ENCODE data around the gene RBM20. TPM values are rescaled to one million over a fixed set of nuclear protein-coding genes. Genes with fewer than 3 reads are reported as not detected.

RBM20 gene
- polyA plus RNA-seq, 2 of the 4 experiments (the other 2 are of a cell fraction) = 1.5 to 1.8 TPM

- Histone ChIP-seq H3K4me3 (no peak overlapping the region), H3K4me1 (no peaks in the 10 kb centered on the region), H3K9me3 (peaks cover 6% of the 10 kb centered on the region; the same call in 2 of the 3 replicates), H3K27ac (no peak overlapping the region), H3K4me2 (no peak overlapping the region)
- ATAC-seq (no peak), FAIRE-seq (no peak), DNase-seq (ENCODE audit: low read depth in 1 of 2, low spot score in 1 of 2) (no peak)
- ChIA-PET CTCF (interaction anchor here (1.3 kb wide), 1 partner anchor 26 kb away, joined by 3 read pairs; no protein-coding TSS in a partner anchor), POLR2A (no interaction called here)
- no peak for TF ChIP-seq EHMT2 (IDR thresholded peaks at IDR 0.05; ENCODE audit: low read depth)
- no peak for TF ChIP-seq KDM5A (IDR thresholded peaks at IDR 0.05)
- no peak for TF ChIP-seq CBX8 (IDR thresholded peaks at IDR 0.05)
- TF ChIP-seq ZC3H11A (IDR thresholded peaks at IDR 0.05) = no peak
- TF ChIP-seq CEBPB (IDR thresholded peaks at IDR 0.05) = no peak
- no peak for TF ChIP-seq HDAC2 (IDR thresholded peaks at IDR 0.05)
- no peak for TF ChIP-seq CHD4 (IDR thresholded peaks at IDR 0.05; ENCODE audit: borderline replicate concordance)
- TF ChIP-seq MAZ (IDR thresholded peaks at IDR 0.05; ENCODE audit: borderline replicate concordance, low read depth, low read length) = no peak
- TF ChIP-seq FOSB (CRISPR knock-in tag; IDR thresholded peaks at IDR 0.05) = no peak
- no peak for TF ChIP-seq RARB (CRISPR knock-in tag; IDR thresholded peaks at IDR 0.05)
- TF ChIP-seq RAD21 (conservative IDR thresholded peaks at IDR 0.05 in 1 of 2, IDR thresholded peaks at IDR 0.05 in 1 of 2) = no peak
- 41% methylated on average over 2 of the region's 2 CpGs for WGBS (ENCODE audit: missing lambda C conversion rate)
Measured at GRCh38 chr10:110695539-110695886, 51.4 kb downstream of the RBM20 start.

DNA sequence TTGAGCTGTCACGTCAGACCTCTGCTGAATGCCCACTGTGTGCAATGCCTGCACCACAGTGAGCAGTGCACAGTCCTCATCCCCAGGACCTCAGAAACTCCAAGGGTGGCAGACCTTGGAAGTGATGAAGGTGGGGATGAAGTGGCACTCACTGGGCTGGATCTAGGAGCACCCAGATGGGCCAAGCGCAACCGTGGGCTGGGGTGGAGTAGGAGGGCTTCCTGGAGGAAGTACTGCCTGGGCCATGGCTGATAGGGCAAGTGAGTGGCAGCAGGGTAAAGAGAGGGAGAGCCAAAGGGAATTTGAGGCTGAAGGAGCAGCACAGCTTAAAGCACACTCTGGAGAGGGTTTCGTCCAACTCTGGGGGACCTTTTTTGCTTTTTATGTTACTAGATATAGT, 52.3 kb downstream of the RBM20 start:
- Histone ChIP-seq H3K9me3 (peaks cover 6% of the 10 kb centered on the region; the same call in 2 of the 3 replicates), H3K4me1 (no peaks in the 10 kb centered on the region), H3K4me3 (no peak overlapping the region), H3K27ac (no peak overlapping the region), H3K4me2 (no peak overlapping the region)
- ChIA-PET POLR2A (no interaction called here), CTCF (interaction anchor here (1.3 kb wide), 1 partner anchor 27 kb away, joined by 3 read pairs; no protein-coding TSS in a partner anchor)
- FAIRE-seq (no peak), DNase-seq (ENCODE audit: low read depth in 1 of 2, low spot score in 1 of 2) (no peak), ATAC-seq (no peak)
- 62% methylated on average over 4 of the region's 4 CpGs for WGBS (ENCODE audit: missing lambda C conversion rate)
- TF ChIP-seq POLR2AphosphoS2 (conservative IDR thresholded peaks at IDR 0.05; ENCODE audit: low read length) (no peak), HDAC2 (IDR thresholded peaks at IDR 0.05) (no peak), CEBPB (IDR thresholded peaks at IDR 0.05) (no peak), GATA3 (IDR thresholded peaks at IDR 0.05; ENCODE audit: borderline replicate concordance) (no peak), SMC3 (IDR thresholded peaks at IDR 0.05) (no peak), FOSB (CRISPR knock-in tag; IDR thresholded peaks at IDR 0.05) (no peak), PHF8 (IDR thresholded peaks at IDR 0.05; ENCODE audit: borderline replicate concordance, low read depth) (no peak), HOXB13 (CRISPR knock-in tag; IDR thresholded peaks at IDR 0.05; ENCODE audit: low read depth) (no peak), HOXA7 (CRISPR knock-in tag; IDR thresholded peaks at IDR 0.05) (no peak), JUN (IDR thresholded peaks at IDR 0.05) (no peak), KDM5A (IDR thresholded peaks at IDR 0.05) (no peak), ZFP36 (IDR thresholded peaks at IDR 0.05; ENCODE audit: borderline replicate concordance, partially characterized antibody) (no peak)
- TF ChIP-seq, protein P1, sequence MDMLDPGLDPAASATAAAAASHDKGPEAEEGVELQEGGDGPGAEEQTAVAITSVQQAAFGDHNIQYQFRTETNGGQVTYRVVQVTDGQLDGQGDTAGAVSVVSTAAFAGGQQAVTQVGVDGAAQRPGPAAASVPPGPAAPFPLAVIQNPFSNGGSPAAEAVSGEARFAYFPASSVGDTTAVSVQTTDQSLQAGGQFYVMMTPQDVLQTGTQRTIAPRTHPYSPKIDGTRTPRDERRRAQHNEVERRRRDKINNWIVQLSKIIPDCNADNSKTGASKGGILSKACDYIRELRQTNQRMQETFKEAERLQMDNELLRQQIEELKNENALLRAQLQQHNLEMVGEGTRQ (IDR thresholded peaks at IDR 0.05) = no peak

DNA sequence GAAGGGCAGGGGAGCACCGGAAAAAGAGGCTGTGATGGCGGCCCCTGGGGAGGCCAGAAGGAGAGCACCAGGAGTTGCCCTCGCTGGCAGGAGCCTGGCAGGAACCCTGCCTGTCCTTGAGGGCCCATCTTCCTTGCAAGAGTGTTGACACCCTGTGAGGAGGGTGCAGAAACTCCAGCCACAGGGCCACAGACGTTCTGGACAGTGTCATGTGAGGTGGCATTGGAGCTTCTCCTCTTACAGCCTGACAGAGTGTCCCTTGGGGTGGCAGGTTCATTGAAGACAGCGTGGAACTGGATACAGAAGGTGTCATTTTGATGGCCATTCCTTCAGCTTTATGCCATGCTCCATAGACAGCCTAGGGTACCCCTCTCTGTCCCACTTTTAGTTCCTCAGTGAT, 54.2 kb downstream of the RBM20 start:
- no peak overlapping the region for H3K4me2 ChIP-seq
- ATAC-seq (no peak; a peak in 1 of 6 replicates), DNase-seq (ENCODE audit: low read depth in 1 of 2, low spot score in 1 of 2) (no peak), FAIRE-seq (no peak)
- H3K4me1 ChIP-seq = no peaks in the 10 kb centered on the region
- no peak overlapping the region for H3K4me3 ChIP-seq
- H3K27ac ChIP-seq = no peak overlapping the region
- no peaks in the 10 kb centered on the region; the same call in 2 of the 3 replicates for H3K9me3 ChIP-seq
- ChIA-PET POLR2A (no interaction called here), CTCF (interaction anchor here (0.8 kb wide), 1 partner anchor 15 kb away, joined by 3 read pairs; no protein-coding TSS in a partner anchor)
- WGBS (ENCODE audit: missing lambda C conversion rate) = 33% methylated on average over 5 of the region's 5 CpGs
- no peak for TF ChIP-seq GATA3 (IDR thresholded peaks at IDR 0.05; ENCODE audit: borderline replicate concordance)
- no peak for TF ChIP-seq ZSCAN20 (CRISPR knock-in tag; IDR thresholded peaks at IDR 0.05)
- no peak for TF ChIP-seq SREBF2 (IDR thresholded peaks at IDR 0.05)
- TF ChIP-seq KDM1A (IDR thresholded peaks at IDR 0.05; ENCODE audit: low read depth) = no peak
- no peak for TF ChIP-seq ZFP36 (IDR thresholded peaks at IDR 0.05; ENCODE audit: borderline replicate concordance, partially characterized antibody)
- no peak for TF ChIP-seq SMC3 (IDR thresholded peaks at IDR 0.05)
- TF ChIP-seq TP53 (CRISPR knock-in tag; IDR thresholded peaks at IDR 0.05) = no peak
- no peak for TF ChIP-seq CHD2 (IDR thresholded peaks at IDR 0.05; ENCODE audit: low read length, partially characterized antibody)
- TF ChIP-seq ZC3H11A (IDR thresholded peaks at IDR 0.05) = no peak
- TF ChIP-seq PBX3 (IDR thresholded peaks at IDR 0.05) = no peak
- TF ChIP-seq CHD4 (IDR thresholded peaks at IDR 0.05; ENCODE audit: borderline replicate concordance) = no peak
- TF ChIP-seq HDAC2 (IDR thresholded peaks at IDR 0.05) = no peak
- TF ChIP-seq REST (IDR thresholded peaks at IDR 0.05) = no peak
- no peak for TF ChIP-seq EP300 (IDR thresholded peaks at IDR 0.05)
- no peak for TF ChIP-seq FOXS1 (CRISPR knock-in tag; IDR thresholded peaks at IDR 0.05)

Measured in A549 (cell line).